K562 (cell line): ENCODE results near the gene PEAR1. TPM values are rescaled to one million over a fixed set of nuclear protein-coding genes. Genes with fewer than 3 reads are reported as not detected.

Source experiments
- ATAC-seq: fragments of 200-7000 bp; cut with Tn5 transposase; 3 replicates; pipeline ENCODE4 v1.9.1; 2020; ENCODE audit warnings: moderate library complexity
- BruUV-seq: library from RNA; stranded (reverse); fragments of 400-500 nt; replicated peaks from 2 replicates; lab custom pipeline; 2021; lab: Mats Ljungman, UMichigan
- CTCF ChIA-PET: fragments of 300-600 bp; formaldehyde crosslinking; extraction: SDS; loops from one replicate; lab custom pipeline; 2021; ENCODE audit warnings: low intra/inter-chr PET ratio; lab: Yijun Ruan, JAX
- POLR2A ChIA-PET: fragments of 300-600, 350-650 bp; sonication (Branson Sonifier 250); formaldehyde crosslinking; extraction: SDS; loops from one replicate; lab custom pipeline; 2021; ENCODE audit warnings: antibody characterized with exemption, inconsistent platforms; lab: Yijun Ruan, JAX
- DNase-seq, 4 experiments: peaks; one replicate each; pipeline versions ENCODE4 v3.0.0 to v3.0.0-alpha.2; 2011 to 2018; ENCODE audit warnings: low spot score in 3 of 4, mixed read lengths in 3 of 4; ENCODE audit errors: extremely low read depth in 1 of 4
- FAIRE-seq: peaks from 2 replicates; lab custom pipeline; 2011; peaks lifted over from hg19 to GRCh38; lab: Jason Lieb, UNC
- H2AFZ ChIP-seq: 2 replicates; pipeline ENCODE4 v1.6.0; 2011; ENCODE audit warnings: low read depth, low read length, control low read depth, inconsistent platforms
- H3K27ac ChIP-seq: fragments of 200-600 bp; 3 replicates; pipeline ENCODE4 v1.8.0; 2011; ENCODE audit warnings: low read depth, mild to moderate bottlenecking, control low read depth, inconsistent platforms, low read length, moderate library complexity, mixed read lengths; ENCODE audit errors: extremely low read depth
- H3K27me3 ChIP-seq, 2 experiments: fragments of 300-600 bp in 1 of 2; 2 replicates in 1 of 2; 3 replicates in 1 of 2; pipeline versions ENCODE4 v1.6.0 to v1.8.0; 2011; ENCODE audit warnings: inconsistent platforms in 2 of 2, low read length in 2 of 2, mild to moderate bottlenecking in 1 of 2, mixed read lengths in 1 of 2, moderate library complexity in 1 of 2; ENCODE audit not compliant: control insufficient read depth in 2 of 2, insufficient read depth in 2 of 2
- H3K36me3 ChIP-seq: fragments of 300-600 bp; 3 replicates; pipeline ENCODE4 v1.8.0; 2011; ENCODE audit warnings: mild to moderate bottlenecking, low read length, inconsistent platforms; ENCODE audit not compliant: control insufficient read depth, insufficient read depth
- H3K4me1 ChIP-seq, 2 experiments: fragments of 200-600 bp in 1 of 2; replicated peaks in 1 of 2; 2 replicates in 1 of 2; 3 replicates in 1 of 2; pipeline versions ENCODE4 v1.5.1 to v1.8.0; 2011; ENCODE audit warnings: inconsistent platforms in 2 of 2, low read length in 2 of 2, mild to moderate bottlenecking in 1 of 2, mixed read lengths in 1 of 2, moderate library complexity in 1 of 2; ENCODE audit not compliant: control insufficient read depth in 2 of 2, insufficient read depth in 2 of 2
- H3K4me2 ChIP-seq: 2 replicates; pipeline ENCODE4 v1.6.1; 2011; ENCODE audit warnings: low read length, control low read depth, inconsistent platforms, mixed read lengths; ENCODE audit not compliant: insufficient read depth
- H3K4me3 ChIP-seq: fragments of 200-600 bp; sonication (generic), shearing (Covaris generic); 2 replicates; pipeline ENCODE4 v1.5.1; 2016; ENCODE audit warnings: control low read depth, inconsistent platforms
- H3K79me2 ChIP-seq: fragments of 200-600 bp; 3 replicates; pipeline ENCODE4 v1.8.0; 2011; ENCODE audit warnings: low read length, inconsistent platforms; ENCODE audit not compliant: control insufficient read depth, insufficient read depth
- H3K9ac ChIP-seq, 2 experiments: 2 replicates each; pipeline versions ENCODE4 v1.6.0 to v1.6.1; 2011; ENCODE audit warnings: low read depth in 2 of 2, low read length in 2 of 2, control low read depth in 1 of 2, inconsistent platforms in 1 of 2, mild to moderate bottlenecking in 1 of 2, mixed read lengths in 1 of 2; ENCODE audit not compliant: insufficient read depth in 1 of 2
- H3K9me1 ChIP-seq: one replicate; pipeline ENCODE4 v1.6.0; 2011; ENCODE audit warnings: inconsistent platforms, mild to moderate bottlenecking, low read length, moderate library complexity; ENCODE audit not compliant: control insufficient read depth, insufficient read depth
- H3K9me3 ChIP-seq: replicated peaks from 2 replicates; pipeline ENCODE4 v1.5.1; 2011; ENCODE audit warnings: low read depth, low read length, inconsistent platforms; ENCODE audit not compliant: control insufficient read depth, insufficient read depth
- H4K20me1 ChIP-seq: replicated peaks from 2 replicates; pipeline ENCODE4 v1.6.1; 2011; ENCODE audit warnings: low read length, inconsistent platforms, mixed read lengths; ENCODE audit not compliant: control insufficient read depth, insufficient read depth
- MAX ChIP-seq: sonication (generic); formaldehyde crosslinking; IDR thresholded peaks from 2 replicates; pipeline ENCODE4 v1.9.0; 2022; ENCODE audit warnings: mild to moderate bottlenecking, missing genetic modification reagents
- SMARCC2 ChIP-seq: fragments of 450-650 bp; IDR thresholded peaks from 2 replicates; pipeline ENCODE4 v1.6.1; 2017; ENCODE audit warnings: antibody characterized with exemption, moderate library complexity, mild to moderate bottlenecking, low read depth
- SPI1 ChIP-seq: IDR thresholded peaks from 2 replicates; pipeline ENCODE4 v1.6.1; 2011; ENCODE audit warnings: low read depth, low read length, control low read depth, borderline replicate concordance
- ZC3H11A ChIP-seq: IDR thresholded peaks from 2 replicates; pipeline ENCODE4 v1.6.1; 2012; ENCODE audit warnings: low read depth, low read length, improper control_type of control experiment
- ZNF431 ChIP-seq: sonication (generic); formaldehyde crosslinking; IDR thresholded peaks from 2 replicates; pipeline ENCODE4 v1.8.0; 2022; ENCODE audit warnings: mild to moderate bottlenecking, missing genetic modification reagents
- ZNF436 ChIP-seq: fragments of 250-450, 450-650 bp; sonication (Bioruptor Pico); formaldehyde crosslinking; IDR thresholded peaks from 2 replicates; pipeline ENCODE4 v1.7.0; 2020; ENCODE audit warnings: mild to moderate bottlenecking
- ZNF785 ChIP-seq: fragments of 250-450 bp; sonication (Bioruptor Pico); IDR thresholded peaks from 2 replicates; pipeline ENCODE4 v1.4.0; 2020; ENCODE audit warnings: mild to moderate bottlenecking
- WGBS: fragments of 100-300 bp; shearing (Covaris generic); methylation state at CpG from one replicate; pipeline ENCODE4 v1.1.6; 2016; ENCODE audit warnings: low coverage, mixed read lengths; ENCODE audit not compliant: insufficient coverage; ENCODE audit errors: missing lambda C conversion rate; 5-methylcytosine and 5-hydroxymethylcytosine counted together
- in situ Hi-C: fragments of 300-500 bp; cut with MboI; formaldehyde crosslinking; loops from 4 replicates; pipeline ENCODE4 v1.15.0; 2018; ENCODE audit warnings: inconsistent platforms, mixed read lengths
- intact Hi-C: fragments of 100-400 bp; cut with micrococcal nuclease; formaldehyde crosslinking; loops from 2 replicates; pipeline ENCODE4 v1.14.2; 2022
- polyA plus RNA-seq, 8 experiments: library from polyadenylated mRNA; depleted of rRNA in 4 of 8; stranded (reverse) in 5 of 8; unstranded in 3 of 8; fragments of >200 nt; fragmentation: Nextera tagmentation in 2 of 8; fragmentation: Illumina TruSeq in 1 of 8; extraction: Ambion mirVana in 2 of 8; extraction: Trizol in 1 of 8; gene quantifications; 2 replicates each; pipeline versions ENCODE4 v1.2.1 to v1.2.3, GENCODE V29; 2011 to 2014; ENCODE audit warnings: inconsistent platforms in 1 of 8, missing spikeins in 1 of 8
- total RNA-seq, 7 experiments: library from RNA; depleted of rRNA in 6 of 7; stranded (reverse); fragments of >200 nt in 6 of 7; fragmentation: Illumina TruSeq in 2 of 7; extraction: Trizol in 2 of 7; gene quantifications; 2 replicates each; pipeline versions ENCODE4 v1.2.1 to v1.2.3, GENCODE V29; 2011 to 2021; ENCODE audit warnings: low replicate concordance in 1 of 7

PEAR1 gene
- total and polyA plus RNA-seq, 9 of the 15 experiments (the other 6 are each of a cell fraction or from before 2014, with no cell fraction given) = 0.87 to 13.9 (median 6.1) TPM

DNA sequence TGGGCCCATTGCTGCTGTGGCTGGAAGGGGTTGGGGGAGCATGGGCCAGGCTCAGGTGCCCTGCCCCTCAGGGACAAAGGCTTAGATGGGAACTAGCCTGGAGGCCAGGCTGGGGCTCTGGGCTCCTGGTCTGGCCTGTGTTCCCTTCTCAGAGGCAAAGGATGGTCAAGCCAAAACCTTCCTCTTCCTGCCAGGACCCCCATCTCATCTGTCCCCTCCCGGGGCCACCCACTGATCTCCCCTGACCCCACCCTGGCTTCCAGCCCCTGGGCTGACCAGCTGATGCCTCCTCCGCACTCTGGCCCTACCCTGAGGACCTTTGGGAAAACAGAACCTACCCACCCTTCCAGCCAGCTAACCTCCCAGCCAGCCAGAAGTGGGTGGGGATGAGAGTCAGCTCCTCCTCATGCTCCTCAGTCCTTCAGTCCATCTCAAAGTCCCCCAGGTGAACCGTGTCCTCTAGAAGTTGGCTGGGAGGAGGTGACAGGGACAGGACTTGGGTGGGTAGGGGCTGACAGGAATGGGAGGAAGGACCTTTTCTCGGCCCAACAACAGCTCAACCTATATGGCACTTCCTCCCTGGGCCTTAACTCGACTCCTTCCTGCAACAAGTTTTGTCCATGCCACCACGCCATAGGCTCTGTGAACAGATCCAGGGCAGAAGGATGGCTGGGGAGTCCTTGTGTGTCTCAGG is 7.5 kb downstream of the PEAR1 start:
- no peak; the same call in 2 of the 3 replicates for ATAC-seq
- POLR2A ChIA-PET = interaction anchor here (1.3 to 1.8 kb wide), 3 partner anchors 10 to 212 kb away, joined by 3 to 6 read pairs (median 3); no protein-coding TSS in a partner anchor
- intact Hi-C loops = no loop called here
- H2AFZ ChIP-seq = peak overlapping the region; percentile 15; the same call in 1 of the 2 replicates
- TF ChIP-seq ZNF436 (CRISPR knock-in tag) = no peak
- 0 out of 2 replicates have a peak, but pooled peaks have one; percentile 3 for TF ChIP-seq MAX (CRISPR knock-in tag)
- TF ChIP-seq SPI1 = peak; percentile 53; the same call in 1 of the 2 replicates
- TF ChIP-seq, all 486 proteins: peak for 2
- no peaks in the 10 kb centered on the region for H3K9me1 ChIP-seq
- FAIRE-seq (no peak), DNase-seq (no peak)
- no peak overlapping the region for H3K27ac ChIP-seq
- H4K20me1 ChIP-seq = no peaks in the 10 kb centered on the region
- H3K27me3 ChIP-seq = no peaks in the 10 kb centered on the region
- H3K79me2 ChIP-seq = no peaks in the 10 kb centered on the region
- H3K36me3 ChIP-seq = no peaks in the 10 kb centered on the region
- no peaks in the 10 kb centered on the region for H3K9me3 ChIP-seq
- 39% methylated on average over 6 of the region's 6 CpGs for whole genome bisulfite sequencing
- peak overlapping the region in 1 of 2 experiments; percentile 21; a peak in 1 of 4 replicates for H3K9ac ChIP-seq
- CTCF ChIA-PET = interaction anchor here (0.7 kb wide), 1 partner anchor 9 kb away, joined by 4 read pairs; no protein-coding TSS in a partner anchor
- peaks cover 15 to 42% of the 10 kb centered on the region in 2 experiments; a peak in 4 of 5 replicates for H3K4me1 ChIP-seq
- BruUV-seq = no TSS peak
- no peak overlapping the region for H3K4me3 ChIP-seq
- in situ Hi-C loops = no loop called here
- H3K4me2 ChIP-seq = no peak overlapping the region

DNA sequence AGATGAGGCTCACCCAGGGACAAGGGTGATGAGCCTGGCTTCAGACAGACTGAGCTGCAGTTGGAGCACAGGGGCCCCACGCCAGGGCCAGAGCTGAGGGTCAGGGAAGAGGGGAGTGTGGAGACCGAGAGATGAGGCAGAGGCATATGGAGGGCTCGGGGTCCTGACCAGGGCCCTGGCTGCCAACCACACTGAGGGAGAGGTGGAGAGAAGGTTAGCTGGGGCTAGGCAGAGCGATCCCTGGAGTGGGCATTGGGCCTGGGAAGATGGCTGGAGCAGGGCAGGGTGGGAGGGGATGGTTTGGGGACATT is 8.0 kb downstream of the PEAR1 start:
- Histone ChIP-seq H3K4me1 (peaks cover 15 to 44% of the 10 kb centered on the region in 2 experiments; a peak in 4 of 5 replicates), H3K36me3 (no peaks in the 10 kb centered on the region), H3K4me3 (no peak overlapping the region), H3K4me2 (no peak overlapping the region), H3K27ac (no peak overlapping the region), H3K79me2 (no peaks in the 10 kb centered on the region), H3K9ac (no peak overlapping the region), H3K9me3 (no peaks in the 10 kb centered on the region), H3K9me1 (no peaks in the 10 kb centered on the region), H3K27me3 (no peaks in the 10 kb centered on the region), H2AFZ (peak overlapping the region; percentile 15; the same call in 1 of the 2 replicates), H4K20me1 (no peaks in the 10 kb centered on the region)
- whole genome bisulfite sequencing = 60% methylated on average over 3 of the region's 4 CpGs
- ATAC-seq (no peak), FAIRE-seq (no peak)
- intact Hi-C loops (no loop called here), in situ Hi-C loops (no loop called here)
- POLR2A ChIA-PET = no interaction called here
- no TSS peak for BruUV-seq
- TF ChIP-seq ZNF431 (CRISPR knock-in tag) (no peak), ZC3H11A (no peak), SMARCC2 (no peak), ZNF785 (CRISPR knock-in tag) (no peak)
- TF ChIP-seq, all 486 proteins: peak for 0
- DNase-seq = no peak
- CTCF ChIA-PET = no interaction called here
